ENCODE data around the gene ZCCHC18.
A peak's percentile ranks its signal among the peaks of the same experiment; 100 is the strongest.

The ZCCHC18 gene

GRCh38 chrX:104126856-104127255 lies 14.5 kb downstream of the ZCCHC18 start:
- FAIRE-seq = no peak

GRCh38 chrX:104130808-104131207 lies 18.5 kb downstream of the ZCCHC18 start:
- DNase-seq (ENCODE audit: insufficient read length, low spot score) (no peak), FAIRE-seq (no peak)

More at GRCh38 chrX:104126856-104127255, 14.5 kb downstream of the ZCCHC18 start:
- DNase-seq (ENCODE audit: insufficient read length, low spot score) = no peak

- DNase-seq (ENCODE audit: insufficient read length, low spot score) (no peak), FAIRE-seq (no peak)
Observed at GRCh38 chrX:104134583-104135261, 22.4 kb downstream of the ZCCHC18 start.

GRCh38 chrX:104135677-104136076 lies 23.4 kb downstream of the ZCCHC18 start:
- no peak for FAIRE-seq
- no peak for DNase-seq (ENCODE audit: insufficient read length, low spot score)

GRCh38 chrX:104136241-104137019 lies 24.1 kb downstream of the ZCCHC18 start:
- DNase-seq (ENCODE audit: insufficient read length, low spot score) (no peak), FAIRE-seq (peak; percentile 98)

- FAIRE-seq (no peak), DNase-seq (ENCODE audit: insufficient read length, low spot score) (no peak)
Observed at GRCh38 chrX:104137496-104137895, 25.2 kb downstream of the ZCCHC18 start.

DNA sequence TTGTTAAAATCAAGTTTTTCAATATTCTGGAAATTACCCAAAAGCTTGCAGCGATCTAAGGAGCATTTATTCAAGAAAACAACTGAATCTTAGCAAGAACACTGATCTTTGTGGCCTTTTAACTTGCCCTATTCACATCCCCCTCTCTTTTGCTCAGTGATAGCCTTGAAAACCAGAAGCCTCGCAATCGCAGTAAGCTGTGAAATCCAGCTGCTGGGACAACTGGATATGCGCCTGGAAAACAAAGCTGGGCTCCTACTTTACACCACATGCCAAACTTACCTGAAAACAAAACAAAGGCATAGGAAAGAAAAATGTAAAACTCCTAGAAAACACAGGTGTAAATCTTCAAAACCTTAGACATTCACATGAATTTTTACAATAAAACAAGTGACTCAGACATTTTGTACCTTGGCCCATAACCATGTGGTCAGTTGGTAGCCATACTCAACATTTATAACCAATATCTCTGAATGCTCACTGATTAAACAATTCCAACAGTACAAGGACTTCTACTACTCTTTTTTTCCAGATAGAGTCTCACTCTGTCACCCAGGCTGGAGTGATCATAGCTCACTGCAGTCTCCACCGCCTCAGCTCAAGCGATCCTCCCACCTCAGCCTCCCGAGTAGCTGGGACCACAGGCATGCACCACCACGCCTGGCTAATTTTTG lies 28.9 kb downstream of the ZCCHC18 start:
- DNase-seq (ENCODE audit: insufficient read length, low spot score) = no peak

GRCh38 chrX:104151037-104151436 lies 38.7 kb downstream of the ZCCHC18 start:
- DNase-seq (ENCODE audit: insufficient read length, low spot score) (no peak), FAIRE-seq (no peak)

More for the DNA sequence above, 28.9 kb downstream of the ZCCHC18 start:
- no peak for FAIRE-seq

GRCh38 chrX:104156630-104157529 lies 44.6 kb downstream of the ZCCHC18 start, which contains the start of gene SLC25A53:
Gene SLC25A53, minus strand, starts transcription at chrX:104157009. Its CDS starts 51,752 bp downstream, at chrX:104105257.
- FAIRE-seq = peak; percentile 86

More at GRCh38 chrX:104156630-104157529, 44.6 kb downstream of the ZCCHC18 start, which contains the start of gene SLC25A53:
- no peak for DNase-seq (ENCODE audit: insufficient read length, low spot score)
